ENCODE data around the gene CLK4. TPM values are rescaled to one million over a fixed set of nuclear protein-coding genes. Genes with fewer than 3 reads are reported as not detected.

The CLK4 gene
- total RNA-seq, 3 donors from 2014 or later (not counting 1 experiment from before 2014, with no cell fraction given), result 71.2 to 81.8 (median 78.0) TPM

GRCh38 chr5:178612299-178612698 lies 14.6 kb downstream of the CLK4 start:
- WGBS (ENCODE audit: insufficient coverage), result 83% methylated on average over 7 of the region's 7 CpGs
- no peak overlapping the region for H3K27ac ChIP-seq (ENCODE audit: low read length)
- TF ChIP-seq CTCF (IDR thresholded peaks at IDR 0.05), result no peak
- H3K4me1 ChIP-seq (ENCODE audit: control insufficient read depth, insufficient read depth, low read length), result no peaks in the 10 kb centered on the region
- H3K27me3 ChIP-seq (ENCODE audit: control insufficient read depth, insufficient read depth, low read length), result no peaks in the 10 kb centered on the region
- intact Hi-C loops (cut with micrococcal nuclease), result no loop called here
- Mint-ChIP-seq H3K27ac (peak overlapping the region; percentile 18 to 36), H3K27me3 (ENCODE audit: low read depth in 2 of 2) (no peaks in the 10 kb centered on the region), H3K4me1 (peaks cover 22 to 30% of the 10 kb centered on the region in 2 donors), H3K9me3 (no peaks in the 10 kb centered on the region), H3K36me3 (peaks cover 32% of the 10 kb centered on the region), H3K4me3 (no peak overlapping the region)
- peaks cover 86% of the 10 kb centered on the region for H3K36me3 ChIP-seq (ENCODE audit: control insufficient read depth, insufficient read depth, low read length)
- no peaks in the 10 kb centered on the region for H3K9me3 ChIP-seq (ENCODE audit: control insufficient read depth, insufficient read depth, low read length)
- ATAC-seq (no peak), DNase-seq (no peak)
- no peak overlapping the region for H3K4me3 ChIP-seq (ENCODE audit: low read length)

GRCh38 chr5:178606269-178606668 lies 20.6 kb downstream of the CLK4 start:
- intact Hi-C loops (cut with micrococcal nuclease), result no loop called here
- WGBS (ENCODE audit: insufficient coverage), result 97% methylated on average over 3 of the region's 3 CpGs
- H3K36me3 Mint-ChIP-seq, result peaks cover 12% of the 10 kb centered on the region

GRCh38 chr5:178605788-178606187 lies 21.1 kb downstream of the CLK4 start:
- no peak overlapping the region for H3K4me3 Mint-ChIP-seq
- TF ChIP-seq CTCF (IDR thresholded peaks at IDR 0.05), result no peak
- peak overlapping the region; percentile 28 to 38 for H3K27ac Mint-ChIP-seq
- no peaks in the 10 kb centered on the region for H3K27me3 Mint-ChIP-seq (ENCODE audit: low read depth in 2 of 2)
- H3K36me3 ChIP-seq (ENCODE audit: control insufficient read depth, insufficient read depth, low read length), result peaks cover 80% of the 10 kb centered on the region
- ATAC-seq, result no peak
- H3K9me3 Mint-ChIP-seq, result no peaks in the 10 kb centered on the region
- DNase-seq, result no peak
- no peaks in the 10 kb centered on the region for H3K9me3 ChIP-seq (ENCODE audit: control insufficient read depth, insufficient read depth, low read length)
- no peaks in the 10 kb centered on the region for H3K27me3 ChIP-seq (ENCODE audit: control insufficient read depth, insufficient read depth, low read length)
- no peak overlapping the region for H3K4me3 ChIP-seq (ENCODE audit: low read length)
- peaks cover 7 to 15% of the 10 kb centered on the region in 2 donors for H3K4me1 Mint-ChIP-seq
- WGBS (ENCODE audit: insufficient coverage), result 100% methylated on average over 2 of the region's 3 CpGs
- H3K4me1 ChIP-seq (ENCODE audit: control insufficient read depth, insufficient read depth, low read length), result no peaks in the 10 kb centered on the region
- H3K27ac ChIP-seq (ENCODE audit: low read length), result no peak overlapping the region
- peaks cover 7% of the 10 kb centered on the region for H3K36me3 Mint-ChIP-seq
- intact Hi-C loops (cut with micrococcal nuclease), result no loop called here

More at GRCh38 chr5:178606269-178606668, 20.6 kb downstream of the CLK4 start:
- Mint-ChIP-seq H3K4me3 (no peak overlapping the region), H3K27ac (peak overlapping the region; percentile 28 to 63), H3K4me1 (peaks cover 10 to 19% of the 10 kb centered on the region in 2 donors), H3K9me3 (no peaks in the 10 kb centered on the region), H3K27me3 (ENCODE audit: low read depth in 2 of 2) (no peaks in the 10 kb centered on the region)
- no peak for DNase-seq
- Histone ChIP-seq H3K4me1 (ENCODE audit: control insufficient read depth, insufficient read depth, low read length) (no peaks in the 10 kb centered on the region), H3K4me3 (ENCODE audit: low read length) (no peak overlapping the region), H3K27me3 (ENCODE audit: control insufficient read depth, insufficient read depth, low read length) (no peaks in the 10 kb centered on the region), H3K36me3 (ENCODE audit: control insufficient read depth, insufficient read depth, low read length) (peaks cover 79% of the 10 kb centered on the region), H3K9me3 (ENCODE audit: control insufficient read depth, insufficient read depth, low read length) (no peaks in the 10 kb centered on the region), H3K27ac (ENCODE audit: low read length) (no peak overlapping the region)
- no peak for ATAC-seq
- TF ChIP-seq CTCF (IDR thresholded peaks at IDR 0.05), result no peak

GRCh38 chr5:178602752-178603151 lies 24.1 kb downstream of the CLK4 start:
- Mint-ChIP-seq H3K27ac (no peak overlapping the region), H3K27me3 (ENCODE audit: low read depth in 2 of 2) (no peaks in the 10 kb centered on the region), H3K4me3 (no peak overlapping the region), H3K36me3 (peaks cover 7% of the 10 kb centered on the region), H3K9me3 (no peaks in the 10 kb centered on the region), H3K4me1 (peaks cover 7 to 15% of the 10 kb centered on the region in 2 donors)
- no peaks in the 10 kb centered on the region for H3K9me3 ChIP-seq (ENCODE audit: control insufficient read depth, insufficient read depth, low read length)
- H3K27me3 ChIP-seq (ENCODE audit: control insufficient read depth, insufficient read depth, low read length), result no peaks in the 10 kb centered on the region
- no CpG with 5 or more reads among the region's 2 CpGs for WGBS (ENCODE audit: insufficient coverage)
- intact Hi-C loops (cut with micrococcal nuclease), result no loop called here
- no peak for TF ChIP-seq CTCF (IDR thresholded peaks at IDR 0.05)
- H3K4me3 ChIP-seq (ENCODE audit: low read length), result no peak overlapping the region
- H3K27ac ChIP-seq (ENCODE audit: low read length), result no peak overlapping the region
- DNase-seq (no peak), ATAC-seq (no peak)
- H3K4me1 ChIP-seq (ENCODE audit: control insufficient read depth, insufficient read depth, low read length), result no peaks in the 10 kb centered on the region
- H3K36me3 ChIP-seq (ENCODE audit: control insufficient read depth, insufficient read depth, low read length), result peaks cover 57% of the 10 kb centered on the region

Data from natural killer cell (primary cell).